WTC11 (cell line): ENCODE data around the gene HLA-F.

Experiments
- ARID4B ChIP-seq: sonication (generic); formaldehyde crosslinking; IDR thresholded peaks from 2 replicates; pipeline ENCODE4 v1.8.0; 2023; ENCODE audit warnings: missing genetic modification reagents, mild to moderate bottlenecking, borderline replicate concordance
- ATF3 ChIP-seq: sonication (generic); formaldehyde crosslinking; conservative IDR thresholded peaks from 2 replicates; pipeline ENCODE4 v1.8.1; 2022; ENCODE audit warnings: mild to moderate bottlenecking, missing genetic modification reagents
- CREB1 ChIP-seq: sonication (generic); formaldehyde crosslinking; IDR thresholded peaks from 2 replicates; pipeline ENCODE4 v1.8.0; 2023; ENCODE audit warnings: mild to moderate bottlenecking, missing genetic modification reagents
- CTCF ChIP-seq: fragments of 200-600 bp; IDR thresholded peaks from 2 replicates; pipeline ENCODE4 v1.8.0; 2022; ENCODE audit warnings: antibody characterized with exemption
- E2F5 ChIP-seq: sonication (generic); formaldehyde crosslinking; IDR thresholded peaks from 2 replicates; pipeline ENCODE4 v1.8.1; 2022; ENCODE audit warnings: mild to moderate bottlenecking, moderate library complexity, missing genetic modification reagents
- ESRRA ChIP-seq: sonication (generic); formaldehyde crosslinking; IDR thresholded peaks from 2 replicates; pipeline ENCODE4 v1.8.1; 2022; ENCODE audit warnings: mild to moderate bottlenecking, missing genetic modification reagents, borderline replicate concordance
- ETV6 ChIP-seq: sonication (generic); formaldehyde crosslinking; IDR thresholded peaks from 2 replicates; pipeline ENCODE4 v1.8.1; 2022; ENCODE audit warnings: mild to moderate bottlenecking, missing genetic modification reagents
- FOXP1 ChIP-seq: sonication (generic); formaldehyde crosslinking; IDR thresholded peaks from 2 replicates; pipeline ENCODE4 v1.8.0; 2022; ENCODE audit warnings: missing genetic modification reagents, mild to moderate bottlenecking, moderate library complexity, borderline replicate concordance
- IRF1 ChIP-seq: sonication (generic); formaldehyde crosslinking; IDR thresholded peaks from 2 replicates; pipeline ENCODE4 v1.8.0; 2023; ENCODE audit warnings: missing genetic modification reagents
- NFYB ChIP-seq: sonication (generic); formaldehyde crosslinking; conservative IDR thresholded peaks from 2 replicates; pipeline ENCODE4 v1.8.0; 2022; ENCODE audit warnings: low read depth, missing genetic modification reagents
- PREB ChIP-seq: sonication (generic); formaldehyde crosslinking; IDR thresholded peaks from 2 replicates; pipeline ENCODE4 v1.8.1; 2022; ENCODE audit warnings: mild to moderate bottlenecking, missing genetic modification reagents, moderate library complexity, borderline replicate concordance
- ZNF671 ChIP-seq: fragments of 250-450 bp; sonication (Bioruptor Pico); IDR thresholded peaks from 2 replicates; pipeline ENCODE4 v1.8.0; 2021; ENCODE audit warnings: mild to moderate bottlenecking

GRCh38 chr6:29750709-29751108, 27.5 kb downstream of the HLA-F start:
- TF ChIP-seq FOXP1 (no peak), CTCF (no peak), NFYB (CRISPR knock-in tag) (no peak), ESRRA (CRISPR knock-in tag) (no peak), IRF1 (no peak), CREB1 (no peak), E2F5 (CRISPR knock-in tag) (no peak), ETV6 (CRISPR knock-in tag) (no peak), ARID4B (CRISPR knock-in tag) (no peak), PREB (CRISPR knock-in tag) (no peak), ZNF671 (CRISPR knock-in tag) (no peak), ATF3 (no peak)
